ENCODE results near the gene UBA1. TPM values are rescaled to one million over a fixed set of nuclear protein-coding genes. Genes with fewer than 3 reads are reported as not detected.
A peak's percentile ranks its signal among the peaks of the same experiment; 100 is the strongest.

Gene UBA1
- total and polyA plus RNA-seq, 4 donors: 115 to 319 (median 219) TPM

DNA sequence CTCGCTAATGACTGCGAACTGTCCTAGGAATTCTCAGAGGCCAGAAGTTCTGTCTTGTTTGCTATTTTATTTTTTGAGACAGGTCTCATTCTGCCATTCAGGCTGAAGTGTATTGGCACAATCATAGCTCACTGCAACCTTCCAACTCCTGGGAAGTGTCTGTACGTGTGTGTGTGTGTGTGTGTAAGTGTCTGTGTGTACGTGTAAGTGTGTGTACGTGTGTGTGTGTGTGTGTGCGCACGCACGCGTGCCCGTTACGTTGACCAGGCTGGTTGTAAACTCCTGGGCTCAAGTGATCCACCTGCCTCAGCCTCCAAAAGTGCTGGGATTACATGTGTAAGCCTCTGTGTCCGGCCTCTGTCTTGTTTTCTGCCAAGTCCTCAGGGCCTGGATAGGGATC, 14.5 kb downstream of the UBA1 start:
- H3K4me1 ChIP-seq (ENCODE audit: control insufficient read depth, insufficient read depth, low read length): peaks cover 7% of the 10 kb centered on the region
- no peak overlapping the region for H3K4me3 ChIP-seq (ENCODE audit: low read depth, low read length)
- no peaks in the 10 kb centered on the region for H3K9me3 ChIP-seq (ENCODE audit: control insufficient read depth, insufficient read depth, low read length)
- peaks cover 89% of the 10 kb centered on the region for H3K36me3 ChIP-seq (ENCODE audit: control insufficient read depth, insufficient read depth, low read length)
- 92% methylated on average over 9 of the region's 12 CpGs for WGBS (ENCODE audit: insufficient coverage)
- no peak overlapping the region for H3K27ac ChIP-seq (ENCODE audit: low read depth, low read length)
- peaks cover 2% of the 10 kb centered on the region for H3K27me3 ChIP-seq (ENCODE audit: control insufficient read depth, insufficient read depth, low read length)
- no peak for DNase-seq (ENCODE audit: low read depth in 4 of 6, low spot score in 6 of 6)

- WGBS (ENCODE audit: insufficient coverage): 99% methylated on average over 12 of the region's 16 CpGs
- DNase-seq (ENCODE audit: low read depth in 4 of 6, low spot score in 6 of 6): no peak
- Histone ChIP-seq H3K4me1 (ENCODE audit: control insufficient read depth, insufficient read depth, low read length) (peaks cover 7% of the 10 kb centered on the region), H3K27ac (ENCODE audit: low read depth, low read length) (no peak overlapping the region), H3K36me3 (ENCODE audit: control insufficient read depth, insufficient read depth, low read length) (peaks cover 90% of the 10 kb centered on the region), H3K4me3 (ENCODE audit: low read depth, low read length) (no peak overlapping the region), H3K9me3 (ENCODE audit: control insufficient read depth, insufficient read depth, low read length) (no peaks in the 10 kb centered on the region), H3K27me3 (ENCODE audit: control insufficient read depth, insufficient read depth, low read length) (no peaks in the 10 kb centered on the region)
Observed at GRCh38 chrX:47209508-47210238, 16.0 kb downstream of the UBA1 start.

DNA sequence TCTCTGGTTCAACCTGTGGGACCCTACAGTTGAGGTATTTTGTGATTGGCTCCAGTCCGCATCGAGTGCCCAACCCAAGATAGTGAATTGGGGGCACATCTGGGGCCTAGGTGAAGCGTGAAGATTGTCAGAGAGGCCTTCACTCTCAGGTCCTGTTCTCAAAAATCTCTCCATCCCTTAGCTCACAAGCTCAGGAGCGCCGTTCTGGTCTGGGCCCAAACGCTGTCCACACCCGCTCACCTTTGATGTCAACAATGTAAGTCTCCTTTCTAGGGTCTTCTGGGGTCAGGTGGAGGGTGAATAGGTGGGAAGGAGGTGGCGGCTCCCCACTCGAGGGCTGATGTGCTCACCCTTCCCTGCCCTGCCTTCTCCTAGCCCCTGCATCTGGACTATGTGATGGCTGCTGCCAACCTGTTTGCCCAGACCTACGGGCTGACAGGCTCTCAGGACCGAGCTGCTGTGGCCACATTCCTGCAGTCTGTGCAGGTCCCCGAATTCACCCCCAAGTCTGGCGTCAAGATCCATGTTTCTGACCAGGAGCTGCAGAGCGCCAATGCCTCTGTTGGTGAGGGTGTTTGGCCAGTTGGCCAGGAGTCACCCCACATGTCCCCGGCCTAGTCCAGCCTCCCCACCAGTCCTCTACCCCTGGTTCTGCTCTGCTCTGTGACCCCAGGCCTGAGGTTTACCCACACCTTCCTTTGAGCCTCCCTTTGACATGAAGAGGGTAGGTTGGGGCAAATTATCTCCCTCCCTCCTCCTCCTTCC, 17.2 kb downstream of the UBA1 start:
- Histone ChIP-seq H3K4me1 (ENCODE audit: control insufficient read depth, insufficient read depth, low read length) (peaks cover 6% of the 10 kb centered on the region), H3K36me3 (ENCODE audit: control insufficient read depth, insufficient read depth, low read length) (peaks cover 91% of the 10 kb centered on the region), H3K27ac (ENCODE audit: low read depth, low read length) (no peak overlapping the region), H3K4me3 (ENCODE audit: low read depth, low read length) (no peak overlapping the region), H3K27me3 (ENCODE audit: control insufficient read depth, insufficient read depth, low read length) (no peaks in the 10 kb centered on the region), H3K9me3 (ENCODE audit: control insufficient read depth, insufficient read depth, low read length) (no peaks in the 10 kb centered on the region)
- no peak for DNase-seq (ENCODE audit: low read depth in 4 of 6, low spot score in 6 of 6)
- 94% methylated on average over 6 of the region's 15 CpGs for WGBS (ENCODE audit: insufficient coverage)

DNA sequence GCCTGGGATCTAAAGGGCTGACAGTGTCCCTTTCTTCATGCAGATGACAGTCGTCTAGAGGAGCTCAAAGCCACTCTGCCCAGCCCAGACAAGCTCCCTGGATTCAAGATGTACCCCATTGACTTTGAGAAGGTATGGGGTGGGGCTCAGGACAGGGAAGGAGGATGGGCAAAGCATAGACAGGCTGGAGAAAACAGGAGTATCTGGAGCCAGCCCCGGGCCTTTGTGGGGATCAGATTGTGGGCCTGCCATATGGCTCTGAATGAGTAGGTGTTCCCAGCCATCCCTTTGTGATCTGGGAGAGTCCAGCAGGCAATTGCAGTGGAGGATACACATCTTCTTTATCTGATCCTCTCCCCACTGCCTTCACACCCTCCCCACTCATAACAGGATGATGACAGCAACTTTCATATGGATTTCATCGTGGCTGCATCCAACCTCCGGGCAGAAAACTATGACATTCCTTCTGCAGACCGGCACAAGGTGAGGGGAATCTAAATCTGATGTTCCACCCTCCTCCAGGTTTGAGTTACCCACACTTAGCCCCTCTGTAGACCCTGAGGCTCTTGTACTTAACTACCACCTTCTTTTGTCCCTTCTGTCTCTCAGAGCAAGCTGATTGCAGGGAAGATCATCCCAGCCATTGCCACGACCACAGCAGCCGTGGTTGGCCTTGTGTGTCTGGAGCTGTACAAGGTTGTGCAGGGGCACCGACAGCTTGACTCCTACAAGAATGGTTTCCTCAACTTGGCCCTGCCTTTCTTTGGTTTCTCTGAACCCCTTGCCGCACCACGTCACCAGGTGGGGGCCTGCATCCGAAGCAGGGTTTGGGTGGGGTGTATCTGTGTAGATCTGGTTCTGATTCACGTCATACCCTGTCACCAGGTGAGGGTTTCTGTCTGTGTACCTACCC, 19.0 kb downstream of the UBA1 start:
- Histone ChIP-seq H3K27ac (ENCODE audit: low read depth, low read length) (no peak overlapping the region), H3K9me3 (ENCODE audit: control insufficient read depth, insufficient read depth, low read length) (no peaks in the 10 kb centered on the region), H3K27me3 (ENCODE audit: control insufficient read depth, insufficient read depth, low read length) (no peaks in the 10 kb centered on the region), H3K4me1 (ENCODE audit: control insufficient read depth, insufficient read depth, low read length) (peaks cover 8% of the 10 kb centered on the region), H3K36me3 (ENCODE audit: control insufficient read depth, insufficient read depth, low read length) (peaks cover 88% of the 10 kb centered on the region), H3K4me3 (ENCODE audit: low read depth, low read length) (no peak overlapping the region)
- DNase-seq (ENCODE audit: low read depth in 4 of 6, low spot score in 6 of 6): no peak
- WGBS (ENCODE audit: insufficient coverage): 90% methylated on average over 3 of the region's 12 CpGs

DNA sequence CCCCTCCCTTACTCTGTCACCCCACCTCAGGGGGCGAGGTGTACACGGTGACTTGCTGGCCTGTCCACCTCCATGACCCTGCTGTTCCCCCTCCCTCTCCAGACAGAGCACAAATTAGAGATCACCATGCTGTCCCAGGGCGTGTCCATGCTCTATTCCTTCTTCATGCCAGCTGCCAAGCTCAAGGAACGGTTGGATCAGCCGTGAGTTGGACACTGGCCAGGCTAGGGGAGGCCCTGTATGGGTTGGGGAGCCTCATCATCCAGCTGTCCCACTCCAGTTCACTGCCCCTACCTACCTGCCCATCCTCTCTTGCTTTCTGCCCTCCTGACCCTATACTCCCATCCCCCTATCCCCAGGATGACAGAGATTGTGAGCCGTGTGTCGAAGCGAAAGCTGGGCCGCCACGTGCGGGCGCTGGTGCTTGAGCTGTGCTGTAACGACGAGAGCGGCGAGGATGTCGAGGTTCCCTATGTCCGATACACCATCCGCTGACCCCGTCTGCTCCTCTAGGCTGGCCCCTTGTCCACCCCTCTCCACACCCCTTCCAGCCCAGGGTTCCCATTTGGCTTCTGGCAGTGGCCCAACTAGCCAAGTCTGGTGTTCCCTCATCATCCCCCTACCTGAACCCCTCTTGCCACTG, 20.9 kb downstream of the UBA1 start:
- Histone ChIP-seq H3K4me1 (ENCODE audit: control insufficient read depth, insufficient read depth, low read length) (peaks cover 18% of the 10 kb centered on the region), H3K4me3 (ENCODE audit: low read depth, low read length) (no peak overlapping the region), H3K27ac (ENCODE audit: low read depth, low read length) (no peak overlapping the region), H3K27me3 (ENCODE audit: control insufficient read depth, insufficient read depth, low read length) (no peaks in the 10 kb centered on the region), H3K36me3 (ENCODE audit: control insufficient read depth, insufficient read depth, low read length) (peaks cover 72% of the 10 kb centered on the region), H3K9me3 (ENCODE audit: control insufficient read depth, insufficient read depth, low read length) (no peaks in the 10 kb centered on the region)
- WGBS (ENCODE audit: insufficient coverage): 91% methylated on average over 18 of the region's 20 CpGs
- no peak for DNase-seq (ENCODE audit: low read depth in 4 of 6, low spot score in 6 of 6)

- 96% methylated on average over 10 of the region's 12 CpGs for WGBS (ENCODE audit: insufficient coverage)
- DNase-seq (ENCODE audit: low read depth in 4 of 6, low spot score in 6 of 6): no peak
- Histone ChIP-seq H3K27ac (ENCODE audit: low read depth, low read length) (no peak overlapping the region), H3K4me3 (ENCODE audit: low read depth, low read length) (no peak overlapping the region), H3K9me3 (ENCODE audit: control insufficient read depth, insufficient read depth, low read length) (no peaks in the 10 kb centered on the region), H3K4me1 (ENCODE audit: control insufficient read depth, insufficient read depth, low read length) (peaks cover 25% of the 10 kb centered on the region), H3K27me3 (ENCODE audit: control insufficient read depth, insufficient read depth, low read length) (no peaks in the 10 kb centered on the region), H3K36me3 (ENCODE audit: control insufficient read depth, insufficient read depth, low read length) (peaks cover 63% of the 10 kb centered on the region)
Observed at GRCh38 chrX:47215291-47215900, 21.8 kb downstream of the UBA1 start.

- H3K27me3 ChIP-seq (ENCODE audit: control insufficient read depth, insufficient read depth, low read length): no peaks in the 10 kb centered on the region
- WGBS (ENCODE audit: insufficient coverage): 89% methylated on average over 5 of the region's 8 CpGs
- peak overlapping the region; percentile 95 for H3K27ac ChIP-seq (ENCODE audit: low read depth, low read length)
- no peak overlapping the region for H3K4me3 ChIP-seq (ENCODE audit: low read depth, low read length)
- DNase-seq (ENCODE audit: low read depth in 4 of 6, low spot score in 6 of 6): no peak
- no peaks in the 10 kb centered on the region for H3K9me3 ChIP-seq (ENCODE audit: control insufficient read depth, insufficient read depth, low read length)
- peaks cover 27% of the 10 kb centered on the region for H3K4me1 ChIP-seq (ENCODE audit: control insufficient read depth, insufficient read depth, low read length)
- peaks cover 54% of the 10 kb centered on the region for H3K36me3 ChIP-seq (ENCODE audit: control insufficient read depth, insufficient read depth, low read length)
Observed at GRCh38 chrX:47216393-47216925, 22.8 kb downstream of the UBA1 start.

DNA sequence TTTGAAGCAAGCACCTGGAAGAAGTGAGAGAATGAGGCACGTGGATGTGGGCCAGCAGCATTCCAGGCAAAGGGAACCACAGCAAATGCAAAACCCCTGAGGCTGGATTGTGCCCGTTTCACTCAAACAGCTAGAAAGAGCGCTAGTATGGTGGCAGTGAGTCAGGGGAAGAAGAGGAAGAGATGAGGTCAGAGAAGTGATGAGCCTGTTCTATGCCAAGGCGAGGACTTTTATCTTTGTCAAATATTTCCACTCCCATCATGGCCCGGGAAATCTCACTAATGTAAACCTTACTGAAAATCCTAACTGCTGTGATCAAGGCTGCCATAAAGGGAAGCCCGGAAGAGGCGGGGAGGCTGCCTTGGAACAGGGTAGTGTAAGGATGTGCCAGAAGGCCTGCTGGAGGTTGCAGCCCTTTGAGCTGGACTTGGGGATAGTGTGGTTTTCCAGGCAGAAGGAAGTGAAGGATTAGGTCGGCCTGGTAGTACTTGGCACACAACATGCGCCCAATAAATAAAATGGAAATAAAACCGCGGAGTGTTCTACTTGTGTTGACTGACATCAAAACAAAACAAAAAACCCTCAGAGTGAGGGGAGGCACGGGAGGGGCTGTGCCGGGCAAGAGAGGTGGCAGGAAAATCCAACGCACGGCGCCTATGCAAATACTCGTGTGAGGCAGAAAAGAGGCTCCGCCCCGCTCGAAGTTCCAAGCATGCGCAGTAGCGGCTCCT, 23.7 kb downstream of the UBA1 start:
- Histone ChIP-seq H3K4me1 (ENCODE audit: control insufficient read depth, insufficient read depth, low read length) (peaks cover 27% of the 10 kb centered on the region), H3K4me3 (ENCODE audit: low read depth, low read length) (peak overlapping the region; percentile 26), H3K27me3 (ENCODE audit: control insufficient read depth, insufficient read depth, low read length) (no peaks in the 10 kb centered on the region), H3K36me3 (ENCODE audit: control insufficient read depth, insufficient read depth, low read length) (peaks cover 50% of the 10 kb centered on the region), H3K9me3 (ENCODE audit: control insufficient read depth, insufficient read depth, low read length) (no peaks in the 10 kb centered on the region), H3K27ac (ENCODE audit: low read depth, low read length) (peak overlapping the region; percentile 95)
- DNase-seq (ENCODE audit: low read depth in 4 of 6, low spot score in 6 of 6): no peak
- WGBS (ENCODE audit: insufficient coverage): 16% methylated on average over 15 of the region's 22 CpGs

All from spinal cord (tissue), 10 donors.